Mammary epithelial cell (primary cell): Measurements from ENCODE around the gene GALNT5.

Experiments
- CTCF ChIP-seq, 2 donors: IDR thresholded peaks in 1 of 2; conservative IDR thresholded peaks in 1 of 2; 2 replicates each; pipeline ENCODE4 v1.5.1; 2011 to 2012; ENCODE audit warnings: inconsistent platforms in 2 of 2, low read length in 2 of 2, mild to moderate bottlenecking in 2 of 2, control low read depth in 1 of 2, low read depth in 1 of 2; ENCODE audit not compliant: insufficient read depth in 1 of 2; ENCODE audit errors: extremely low read depth in 1 of 2
- EZH2 ChIP-seq: IDR thresholded peaks from 2 replicates; pipeline ENCODE4 v1.6.1; 2012; ENCODE audit warnings: low read length, inconsistent platforms, borderline replicate concordance

- TF ChIP-seq EZH2: no peak
- no peak for TF ChIP-seq CTCF (conservative IDR thresholded peaks at IDR 0.05 in 1 of 2, IDR thresholded peaks at IDR 0.05 in 1 of 2; ENCODE audit: extremely low read depth in 1 of 2, insufficient read depth in 1 of 2, low read depth in 1 of 2, low read length in 2 of 2)
Observed at GRCh38 chr2:157245846-157246764, 11.4 kb upstream of the GALNT5 start.
